GM19395 (cell line): Measurements from ENCODE around the gene PPP1R2B.

Experiments
- ATAC-seq: cut with Tn5 transposase; IDR thresholded peaks from one replicate; pipeline ENCODE4 v1.9.1; 2021; ENCODE audit warnings: mild to moderate bottlenecking, moderate library complexity; ENCODE audit not compliant: unreplicated experiment

Gene PPP1R2B

GRCh38 chr5:156871212-156871611, 21.1 kb downstream of the PPP1R2B start:
- no peak for ATAC-seq

GRCh38 chr5:156879665-156880285, 29.7 kb downstream of the PPP1R2B start:
- ATAC-seq = peak; percentile 98

- ATAC-seq = peak; percentile 33
Observed at GRCh38 chr5:156883316-156883875, 33.3 kb downstream of the PPP1R2B start.

GRCh38 chr5:156888520-156888919, 38.4 kb downstream of the PPP1R2B start:
- no peak for ATAC-seq

- ATAC-seq = no peak
Observed at GRCh38 chr5:156892223-156892622, 42.1 kb downstream of the PPP1R2B start.

- ATAC-seq = no peak
Observed at GRCh38 chr5:156892864-156893263, 42.8 kb downstream of the PPP1R2B start.

- peak; percentile 68 for ATAC-seq
Observed at GRCh38 chr5:156893517-156893916, 43.4 kb downstream of the PPP1R2B start.

- ATAC-seq = no peak
Observed at GRCh38 chr5:156896546-156896945, 46.5 kb downstream of the PPP1R2B start.
